Activated CD8-positive, alpha-beta memory T cell treated with anti-CD3 and anti-CD28 coated beads for 4 hours (primary cell): ENCODE data around the gene JPH3.
"Not testable (repeated sequence)": the region's sequence is repeated elsewhere in the genome, so short reads cannot be mapped to it uniquely, and the experiment has no call there.

Experiments used
- DNase-seq, 2 donors: peaks; one replicate each; pipeline ENCODE4 v3.0.0-alpha.2; 2020; ENCODE audit warnings: low read depth in 2 of 2

The JPH3 gene

DNA sequence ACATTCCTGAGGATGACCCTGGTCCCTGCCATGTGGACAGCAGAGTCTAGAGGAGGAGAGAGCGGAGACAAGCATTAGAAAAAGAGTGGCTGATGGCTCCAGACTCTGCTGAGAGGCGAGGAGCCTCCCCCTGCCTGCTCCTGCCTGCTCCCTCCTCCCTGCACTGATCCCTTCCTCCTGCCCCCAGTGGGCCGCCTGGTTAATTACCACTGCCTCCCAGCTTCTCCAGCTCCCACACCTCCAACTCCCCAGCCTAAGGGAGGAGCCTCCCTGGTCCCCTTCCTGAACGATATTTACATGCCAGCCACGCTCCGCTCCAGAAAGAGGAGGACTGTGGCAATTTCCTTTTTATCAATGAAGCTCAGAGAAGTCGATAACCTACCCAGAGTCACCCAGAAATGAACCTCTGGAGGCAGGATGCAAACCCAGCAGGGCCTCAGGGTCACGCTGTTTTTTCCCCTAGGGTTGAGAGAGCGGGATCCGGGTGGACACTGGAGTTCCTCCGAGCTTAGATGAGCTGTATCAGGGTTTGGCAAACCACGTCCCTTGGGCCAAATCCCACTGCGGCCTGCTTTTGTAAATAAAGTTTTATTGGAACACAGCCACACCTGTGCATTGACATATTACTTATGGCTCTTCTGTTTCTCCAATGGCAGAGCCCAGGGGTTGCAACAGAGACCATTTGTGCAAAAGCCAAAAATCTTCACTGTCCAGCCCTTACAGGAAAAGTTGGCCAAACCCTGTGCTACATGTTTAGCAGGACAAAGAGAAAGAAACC, 27.1 kb upstream of the JPH3 start:
- no peak for DNase-seq

DNA sequence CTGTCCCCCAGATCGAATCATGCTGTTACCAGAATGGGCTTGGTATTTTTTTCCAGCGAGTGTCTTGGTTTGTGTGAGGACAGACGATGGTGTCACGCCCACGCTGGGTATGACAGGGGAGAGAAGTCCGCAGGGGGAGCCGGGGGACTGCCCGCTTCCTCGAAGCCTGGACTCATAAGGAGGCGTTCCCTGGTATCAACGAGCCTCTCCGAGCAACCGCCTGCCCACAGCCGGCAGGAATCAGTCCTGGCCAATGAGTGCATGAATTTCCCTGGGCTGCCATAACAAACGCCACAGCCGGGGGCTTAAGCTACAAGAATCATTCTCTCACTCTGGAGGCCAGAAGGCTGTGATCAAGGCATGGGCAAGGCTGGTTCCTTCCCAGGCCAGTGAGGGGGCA, 26.1 kb upstream of the JPH3 start:
- no peak for DNase-seq

DNA sequence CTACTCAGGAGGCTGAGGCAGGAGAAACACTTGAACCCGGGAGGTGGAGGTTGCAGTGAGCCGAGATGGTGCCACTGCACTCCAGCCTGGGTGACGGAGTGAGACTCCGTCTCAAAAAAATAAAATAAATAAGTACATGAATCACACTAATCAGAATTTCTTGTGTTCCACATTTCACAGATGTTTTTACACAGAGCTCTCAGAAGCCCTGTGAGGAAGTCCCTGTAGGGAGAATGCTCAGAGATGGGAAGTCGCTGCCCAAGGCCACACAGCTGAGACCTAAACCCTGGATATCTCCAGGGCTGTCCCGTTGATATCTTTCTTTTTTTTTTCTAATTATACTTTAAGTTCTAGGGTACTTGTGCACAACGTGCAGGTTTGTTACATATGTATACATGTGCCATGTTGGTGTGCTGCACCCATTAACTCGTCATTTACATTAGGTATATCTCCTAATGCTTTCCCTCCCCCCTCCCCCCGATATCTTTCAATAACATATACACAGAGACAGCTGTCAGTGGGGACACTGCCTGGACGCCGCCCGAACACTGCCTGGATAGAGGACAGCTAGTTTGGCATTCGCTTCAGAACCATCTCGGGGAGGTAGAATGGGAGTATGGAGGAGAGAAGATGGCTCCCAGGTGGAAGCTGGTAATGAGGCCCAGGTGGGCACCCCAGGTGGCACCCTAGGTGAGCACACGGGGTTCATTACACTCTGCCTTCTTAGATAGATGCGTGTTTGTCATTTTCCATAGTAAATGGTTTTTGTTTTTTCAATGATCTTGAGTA, 24.0 kb upstream of the JPH3 start:
- DNase-seq, result not testable (repeated sequence)

DNA sequence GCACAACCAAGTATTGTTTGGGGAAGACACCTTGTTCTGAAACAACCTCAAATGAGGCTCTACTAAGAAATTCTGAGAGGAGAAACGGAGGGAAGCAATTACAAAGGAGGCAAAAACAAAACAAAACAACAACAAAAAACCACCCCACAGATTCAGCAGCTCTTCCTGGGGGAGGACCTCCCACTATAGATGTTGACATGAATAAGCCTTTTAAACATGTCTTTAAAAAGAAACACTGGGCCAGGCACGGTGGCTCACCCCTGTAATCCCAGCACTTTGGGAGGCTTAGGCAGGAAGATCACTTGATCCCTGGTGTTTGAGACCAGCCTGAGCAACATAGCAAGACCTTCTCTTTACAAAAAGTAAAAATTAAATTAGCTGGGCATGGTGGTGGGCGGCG, 22.6 kb upstream of the JPH3 start:
- no peak for DNase-seq

DNA sequence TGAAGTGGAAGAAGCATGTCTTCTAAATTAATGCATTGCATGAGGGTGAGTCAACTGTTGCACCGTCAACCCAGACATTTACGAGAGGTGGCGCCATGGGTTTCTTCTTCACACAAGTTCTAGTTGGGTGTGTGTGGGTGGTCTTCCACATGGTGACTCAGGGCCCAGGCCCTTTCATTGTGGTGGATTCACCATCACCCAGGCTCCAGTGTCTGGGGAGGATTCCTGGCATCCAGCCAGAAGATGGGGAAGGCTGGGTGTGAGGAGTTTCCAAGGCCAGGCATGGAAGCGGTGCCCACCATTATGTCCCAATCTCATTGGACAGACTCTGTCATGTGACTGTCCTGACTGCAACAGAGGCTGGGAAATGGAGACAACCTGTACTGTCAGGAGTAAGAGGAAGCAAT, 21.4 kb upstream of the JPH3 start:
- DNase-seq, result no peak

DNA sequence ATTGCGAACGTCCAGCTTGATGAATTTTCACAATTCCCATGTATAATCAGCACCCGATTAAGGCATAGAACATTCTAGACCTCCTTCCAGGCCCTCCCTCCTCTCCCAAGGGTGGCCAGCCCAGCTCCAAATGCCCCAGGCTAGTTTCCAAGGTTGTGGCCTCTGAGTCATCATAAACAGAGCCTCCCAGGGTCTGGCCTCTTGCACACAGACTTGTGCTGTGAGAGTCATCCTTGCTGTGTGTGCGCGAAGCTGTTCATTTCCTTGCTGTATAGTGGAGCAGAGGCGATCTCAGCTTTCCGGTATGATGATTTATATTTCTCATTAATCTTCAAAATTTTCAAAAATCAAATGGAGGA, 20.5 kb upstream of the JPH3 start:
- DNase-seq, result no peak

DNA sequence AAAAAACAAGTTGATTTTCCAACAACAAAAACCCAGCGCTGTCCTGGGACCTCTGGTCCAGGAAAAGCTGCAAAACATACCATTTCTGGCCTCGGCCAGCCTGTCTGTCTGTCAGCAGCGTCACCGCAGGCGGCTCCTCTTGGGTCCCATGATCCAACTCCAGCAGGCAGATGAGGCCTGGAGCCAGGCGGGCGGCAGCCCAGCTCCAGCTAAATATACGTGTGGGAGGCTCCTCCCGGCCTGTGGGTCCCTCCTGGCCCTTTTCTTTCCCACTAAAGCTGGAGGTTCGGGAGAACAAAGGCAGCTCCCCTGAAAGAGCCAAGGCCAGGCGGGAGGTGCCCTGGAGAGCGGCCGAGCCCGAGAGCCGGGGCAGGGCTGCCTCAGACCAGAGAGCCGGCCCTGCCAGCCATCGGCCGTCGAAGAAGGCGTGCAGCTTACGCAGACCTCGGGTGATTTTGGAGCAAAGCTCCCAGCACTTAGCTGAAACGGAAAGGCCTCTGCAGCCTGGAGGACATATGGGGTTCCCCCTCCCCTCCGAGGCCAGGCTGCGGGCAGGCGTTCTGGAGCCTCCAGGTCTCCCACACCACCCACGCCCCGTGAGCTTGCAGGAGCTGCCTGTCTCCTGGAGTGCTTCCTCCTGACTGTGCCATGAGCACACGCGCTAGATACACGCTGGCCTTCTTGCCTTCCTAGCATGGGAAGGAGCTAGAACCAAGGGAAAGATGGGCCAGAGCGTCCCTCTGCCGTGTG, 19.9 kb upstream of the JPH3 start:
- no peak for DNase-seq

DNA sequence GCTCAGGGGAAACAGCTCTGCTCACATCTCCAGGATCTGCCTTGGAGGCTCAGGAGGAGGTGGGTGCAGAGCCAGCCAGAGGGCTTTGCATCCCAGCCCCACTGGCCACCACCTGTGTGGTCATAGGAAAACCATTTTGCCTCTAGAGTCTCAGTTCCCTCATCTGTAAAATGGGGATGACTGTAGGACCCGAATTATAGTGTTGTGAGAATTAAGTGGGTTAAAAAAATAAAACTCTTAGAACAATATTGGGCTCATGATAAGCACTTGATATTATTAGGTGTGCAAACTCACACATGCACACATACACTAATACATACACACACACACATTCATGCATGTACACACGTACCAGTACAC, 19.4 kb upstream of the JPH3 start:
- no peak for DNase-seq

DNA sequence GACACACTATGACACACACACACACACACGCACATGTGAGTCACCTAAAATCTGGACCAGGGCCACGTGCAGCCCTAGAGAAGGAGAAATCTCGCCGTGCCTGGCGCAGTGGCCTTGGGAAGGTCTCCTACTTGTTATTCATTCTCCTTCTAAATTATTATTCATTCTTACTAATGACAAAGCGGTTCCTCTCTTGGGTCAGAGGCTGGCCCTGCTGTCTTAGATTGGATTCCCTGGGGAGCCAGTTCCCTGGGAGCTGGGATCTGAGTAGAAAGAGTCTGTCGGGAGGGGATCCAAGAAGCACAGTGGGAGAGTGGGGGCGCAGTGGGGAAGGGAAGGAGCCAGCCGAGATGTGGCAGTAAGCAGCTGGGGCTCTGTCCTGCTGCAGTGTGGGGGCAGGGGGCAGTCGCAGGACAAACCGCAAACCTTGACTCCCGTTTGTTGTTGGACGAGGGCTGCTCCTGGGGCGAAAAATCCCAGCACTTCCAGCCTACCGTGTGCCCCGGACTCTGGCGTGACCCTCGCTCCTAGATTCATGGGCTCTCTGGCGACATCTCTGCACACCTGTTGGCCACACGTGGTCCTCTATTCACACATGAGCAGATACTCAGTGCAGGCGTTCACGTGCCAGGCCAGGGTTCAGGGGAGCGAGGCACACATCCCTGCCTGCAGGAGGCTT, 18.7 kb upstream of the JPH3 start:
- DNase-seq, result no peak

DNA sequence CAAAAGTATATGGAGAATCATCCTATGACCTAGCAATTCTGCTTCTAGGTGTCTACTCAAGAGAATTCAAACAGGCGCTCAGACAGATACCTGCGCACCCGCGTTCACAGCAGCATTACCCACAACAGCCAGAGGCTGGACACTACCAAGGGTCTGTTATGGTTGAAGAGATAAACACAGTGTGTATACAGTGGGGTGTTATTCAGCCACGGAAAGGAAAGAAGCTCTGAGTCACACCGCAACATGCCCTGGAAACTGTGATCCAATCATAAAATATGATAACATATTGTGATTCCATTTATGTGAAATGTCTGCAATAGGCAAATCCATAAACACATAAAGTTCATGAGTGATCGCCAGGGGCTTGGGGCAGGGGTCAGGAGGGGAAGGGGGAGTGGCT, 18.0 kb upstream of the JPH3 start:
- no peak for DNase-seq

DNA sequence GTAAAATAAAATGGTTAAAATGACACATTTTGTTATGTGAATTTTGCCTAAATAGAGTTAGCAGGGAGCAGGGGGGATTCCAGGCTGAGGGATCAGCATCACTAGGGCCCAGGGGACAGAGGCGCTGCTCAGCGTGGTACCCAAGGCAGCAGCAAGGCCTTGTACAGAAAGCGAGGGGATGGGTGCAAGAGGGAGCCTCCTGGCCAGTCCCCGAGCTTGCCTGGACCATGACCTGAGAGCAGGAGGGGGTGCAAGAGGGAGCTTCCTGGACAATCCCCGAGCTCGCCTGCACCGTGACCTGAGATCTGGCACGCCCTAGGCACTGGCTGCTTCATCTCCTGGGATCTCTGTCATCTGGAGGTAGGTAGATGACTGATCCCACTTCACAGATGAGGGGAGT, 17.3 kb upstream of the JPH3 start:
- no peak for DNase-seq

DNA sequence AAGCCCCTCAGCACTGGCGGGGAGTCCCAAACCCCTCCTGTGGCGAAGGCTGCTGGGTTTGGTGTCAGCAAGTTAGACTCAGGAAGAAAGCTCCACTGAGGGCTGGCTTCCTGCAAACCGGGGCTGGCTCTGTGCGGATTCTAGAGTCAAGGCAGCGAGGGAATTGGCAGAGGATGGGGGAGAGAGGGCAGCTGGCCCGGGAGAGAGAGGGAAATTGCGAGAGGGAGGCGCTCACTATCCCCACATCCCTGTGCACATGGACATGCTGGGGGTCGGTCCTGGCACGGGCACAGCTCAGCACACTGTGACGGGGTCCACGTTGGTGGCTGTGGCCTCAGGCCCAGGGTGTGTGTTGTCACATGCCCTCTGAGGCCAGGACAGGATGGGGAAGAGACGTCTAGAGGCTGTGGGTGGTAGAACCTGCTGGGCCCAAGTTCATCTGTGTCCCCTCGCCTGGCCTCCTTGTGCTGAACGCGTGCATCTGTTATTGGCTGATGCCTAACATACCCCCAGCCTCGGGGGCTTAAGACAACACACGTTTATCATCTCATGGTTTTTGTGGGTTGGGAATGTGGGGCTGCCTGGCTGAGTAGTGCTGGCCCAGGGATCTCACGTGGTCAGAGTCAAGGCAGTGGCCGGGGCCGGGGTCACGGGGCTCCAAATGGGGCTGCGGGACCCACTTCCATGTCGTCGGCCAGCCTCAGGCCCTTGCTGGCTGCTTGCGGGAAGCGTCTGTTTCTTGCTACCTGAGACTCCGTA, 16.7 kb upstream of the JPH3 start:
- DNase-seq, result no peak

DNA sequence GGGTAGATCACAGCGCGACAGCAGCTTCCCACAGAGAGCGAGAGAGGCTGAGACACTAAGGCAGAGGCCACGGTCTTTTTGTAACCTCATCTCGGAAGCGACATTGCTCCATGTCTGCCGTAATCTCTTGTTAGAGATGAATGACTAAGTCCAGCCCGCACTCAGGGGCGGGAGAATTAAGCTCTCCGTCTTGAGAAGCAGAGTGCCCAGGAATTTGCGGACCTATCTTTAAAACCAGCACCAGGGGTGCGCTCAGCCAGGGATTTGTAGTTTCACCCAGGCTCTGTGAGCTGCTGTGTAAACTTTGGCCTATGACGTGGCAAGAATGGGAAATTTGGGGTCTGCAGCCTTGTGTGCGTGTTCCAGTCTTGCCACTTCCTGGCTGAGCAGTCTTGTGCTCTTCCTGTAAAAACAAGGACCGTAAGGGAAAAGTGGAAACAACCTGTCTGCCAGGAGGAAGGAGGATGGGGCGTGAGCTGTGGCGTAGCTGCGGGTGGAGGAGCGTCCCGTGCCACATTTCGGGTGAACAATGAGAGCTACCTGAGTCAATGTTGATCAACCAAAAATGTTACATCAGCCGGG, 16.0 kb upstream of the JPH3 start:
- no peak for DNase-seq

DNA sequence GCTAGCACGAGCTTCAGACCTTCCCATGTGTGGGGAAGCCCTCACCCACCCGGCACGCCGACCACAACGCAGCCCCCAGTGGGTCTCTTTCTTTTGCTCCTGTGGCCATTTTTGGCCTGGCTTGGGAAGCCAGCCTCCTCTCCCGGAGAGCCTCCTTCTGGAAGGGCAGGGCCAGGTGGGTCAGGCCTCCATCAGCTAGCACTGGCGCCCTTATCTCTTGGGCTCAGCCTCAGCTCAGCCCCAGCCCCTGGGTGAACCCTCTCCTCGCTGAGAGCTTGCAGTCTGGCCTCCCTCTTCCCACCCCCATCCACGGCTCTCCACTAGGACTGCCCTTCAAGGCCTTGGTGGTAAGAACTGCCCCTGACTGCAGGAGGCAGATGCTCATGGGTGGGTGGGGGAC, 14.7 kb upstream of the JPH3 start:
- DNase-seq, result no peak

DNA sequence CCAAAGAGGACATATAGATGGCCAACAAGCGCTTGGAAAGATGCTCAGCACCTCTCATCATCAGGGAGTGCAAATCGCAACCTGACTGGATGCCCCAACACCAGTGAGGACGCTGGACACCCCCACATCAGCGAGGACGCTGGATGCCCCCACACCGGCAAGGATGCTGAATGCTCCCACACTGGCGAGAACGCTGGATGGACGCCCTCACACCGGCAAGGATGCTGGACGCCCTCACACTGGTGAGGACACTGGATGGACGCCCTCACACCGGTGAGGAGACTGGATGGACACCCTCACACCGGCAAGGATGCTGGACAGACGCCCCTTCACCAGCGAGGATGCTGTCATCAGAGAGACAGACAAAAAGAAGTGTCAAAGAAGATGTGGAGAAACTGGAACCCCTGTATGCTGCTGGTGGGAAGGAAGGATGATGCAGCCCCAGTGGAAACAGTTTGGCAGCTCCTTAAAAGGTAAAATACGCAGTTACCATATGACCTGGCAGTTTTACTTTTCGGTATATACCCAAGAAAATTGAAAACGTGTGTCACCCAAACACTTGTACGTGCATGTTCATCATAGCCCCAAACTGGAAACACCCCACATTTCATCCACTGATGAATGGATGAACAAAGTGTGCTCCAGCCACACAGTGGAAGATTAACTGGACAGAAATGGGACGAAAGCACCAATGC, 10.1 kb upstream of the JPH3 start:
- DNase-seq, result no peak

DNA sequence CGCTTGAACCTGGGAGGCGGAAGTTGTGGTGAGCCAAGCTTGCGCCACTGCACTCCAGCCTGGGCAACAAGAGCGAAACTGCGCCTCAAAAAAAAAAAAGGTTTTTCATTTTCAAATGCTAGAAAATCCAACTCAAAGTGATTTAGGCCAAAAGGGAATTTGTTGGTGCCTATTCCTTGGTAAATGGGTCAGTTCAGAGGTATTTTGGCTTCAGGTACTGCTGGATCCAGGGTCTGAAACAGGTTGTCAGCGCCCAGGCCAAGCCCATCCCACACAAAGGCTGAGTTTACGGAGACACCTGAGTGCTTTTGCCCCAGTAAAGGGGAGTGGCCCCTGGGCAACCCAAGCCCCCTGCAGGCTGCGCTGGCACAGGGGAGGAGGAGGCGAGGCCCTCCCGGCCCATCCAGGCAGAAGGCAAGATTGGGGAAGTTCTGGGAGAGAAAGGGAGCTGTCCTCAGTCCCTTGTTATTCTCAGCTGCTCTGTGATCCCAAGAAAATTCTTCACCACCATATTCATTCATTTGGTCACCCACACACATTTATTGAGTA, 8.5 kb upstream of the JPH3 start:
- DNase-seq, result no peak

DNA sequence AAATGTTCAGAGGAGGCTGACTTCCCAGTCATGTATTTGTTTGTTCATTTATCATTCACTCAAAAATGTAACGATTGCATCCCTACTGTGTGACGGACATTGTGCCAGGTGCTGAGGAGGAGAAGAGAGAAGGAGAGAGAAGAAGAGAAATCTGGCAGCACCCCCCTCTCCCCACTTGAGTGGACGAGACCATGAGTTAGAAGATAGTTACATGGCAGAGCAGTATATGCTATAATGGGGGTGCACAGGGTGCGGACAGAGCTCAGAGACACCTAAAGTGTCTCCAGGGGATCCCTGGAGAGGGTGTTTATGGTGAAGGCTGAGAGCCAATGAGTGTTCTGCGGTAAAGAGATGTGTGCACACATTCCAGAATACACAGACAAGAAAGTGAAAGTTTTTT, 6.6 kb upstream of the JPH3 start:
- no peak for DNase-seq

DNA sequence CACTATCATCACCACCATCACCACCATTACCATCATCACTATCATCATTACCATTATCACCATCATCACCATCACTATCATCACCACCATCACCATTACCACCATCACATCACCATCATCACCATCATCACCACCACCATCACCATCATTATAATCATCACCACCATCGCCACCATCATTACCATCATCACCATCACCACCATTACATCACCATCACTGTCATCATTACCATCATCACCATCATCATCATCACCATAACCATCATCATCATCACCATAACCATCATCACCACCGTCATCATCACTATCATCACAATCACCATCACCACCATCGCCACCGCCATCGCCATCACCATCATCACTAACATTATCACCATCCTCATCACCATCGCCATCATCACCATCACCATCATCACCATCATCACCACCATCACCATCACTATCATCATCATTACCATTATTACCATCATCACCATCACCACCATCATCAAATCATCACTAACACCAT, 4.9 kb upstream of the JPH3 start:
- no peak for DNase-seq

DNA sequence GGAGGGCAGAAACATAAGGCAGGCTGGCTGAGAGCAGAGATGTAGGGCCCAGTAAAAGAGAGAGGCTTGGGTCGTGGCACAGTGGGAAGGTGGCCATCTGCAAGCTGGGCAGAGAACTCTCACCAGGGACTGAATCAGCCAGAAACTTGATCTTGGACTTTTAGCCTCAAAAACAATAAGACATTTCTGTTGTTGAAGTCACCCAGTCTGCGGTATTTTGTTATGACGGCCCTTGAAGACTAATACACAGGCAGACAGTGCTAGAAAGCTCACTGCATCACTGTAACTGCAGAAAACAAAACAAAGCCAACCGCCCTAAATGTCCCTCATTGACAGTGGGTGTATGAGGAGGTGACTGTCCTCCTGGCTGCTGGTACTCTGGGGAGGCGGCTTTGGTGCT, 3.9 kb upstream of the JPH3 start:
- no peak for DNase-seq

DNA sequence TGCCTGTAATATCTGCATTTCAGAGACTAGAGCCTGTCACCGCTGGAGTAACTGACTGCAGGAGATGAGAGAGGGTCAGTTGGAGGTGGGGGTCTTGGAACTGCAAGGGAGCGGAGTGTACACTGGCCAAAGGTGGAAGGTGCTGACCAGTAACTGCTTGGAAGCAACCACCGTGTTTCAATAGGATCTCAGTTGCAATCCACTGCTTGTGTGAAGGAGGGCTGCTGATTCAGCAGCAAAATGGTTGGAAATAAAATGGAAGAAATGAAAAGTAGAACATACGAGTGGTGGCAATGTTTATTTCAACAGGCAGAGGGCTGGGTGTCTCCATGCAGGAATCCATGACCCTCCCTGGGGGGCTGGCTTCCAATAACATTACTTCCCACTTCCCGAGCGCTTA, 2.1 kb upstream of the JPH3 start:
- no peak for DNase-seq
